ENCODE data around the gene OST4.

OST4 gene

GRCh38 chr2:27108221-27108620, 36.8 kb upstream of the OST4 start:
- no peak for TF ChIP-seq CTCF (IDR thresholded peaks at IDR 0.05; ENCODE audit: borderline replicate concordance, insufficient read depth, low read depth, low read length)

GRCh38 chr2:27105981-27106380, 34.5 kb upstream of the OST4 start:
- H3K4me3 ChIP-seq (ENCODE audit: low read depth, low read length) = no peak overlapping the region
- no peak for TF ChIP-seq CTCF (IDR thresholded peaks at IDR 0.05; ENCODE audit: borderline replicate concordance, insufficient read depth, low read depth, low read length)

More at GRCh38 chr2:27108221-27108620, 36.8 kb upstream of the OST4 start:
- H3K4me3 ChIP-seq (ENCODE audit: low read depth, low read length) = no peak overlapping the region

- TF ChIP-seq CTCF (IDR thresholded peaks at IDR 0.05; ENCODE audit: borderline replicate concordance, insufficient read depth, low read depth, low read length) = no peak
- H3K4me3 ChIP-seq (ENCODE audit: low read depth, low read length) = no peak overlapping the region
Measured at GRCh38 chr2:27102329-27102728, 30.9 kb upstream of the OST4 start.

- H3K4me3 ChIP-seq (ENCODE audit: low read depth, low read length) = no peak overlapping the region
- TF ChIP-seq CTCF (IDR thresholded peaks at IDR 0.05; ENCODE audit: borderline replicate concordance, insufficient read depth, low read depth, low read length) = no peak
Measured at GRCh38 chr2:27100036-27100435, 28.6 kb upstream of the OST4 start.

- TF ChIP-seq CTCF (IDR thresholded peaks at IDR 0.05; ENCODE audit: borderline replicate concordance, insufficient read depth, low read depth, low read length) = no peak
- H3K4me3 ChIP-seq (ENCODE audit: low read depth, low read length) = no peak overlapping the region
Measured at GRCh38 chr2:27099334-27099955, 28.0 kb upstream of the OST4 start.

GRCh38 chr2:27097341-27097740, 25.9 kb upstream of the OST4 start:
- TF ChIP-seq CTCF (IDR thresholded peaks at IDR 0.05; ENCODE audit: borderline replicate concordance, insufficient read depth, low read depth, low read length) = no peak
- H3K4me3 ChIP-seq (ENCODE audit: low read depth, low read length) = no peak overlapping the region

GRCh38 chr2:27096748-27097297, 25.4 kb upstream of the OST4 start:
- no peak for TF ChIP-seq CTCF (IDR thresholded peaks at IDR 0.05; ENCODE audit: borderline replicate concordance, insufficient read depth, low read depth, low read length)
- H3K4me3 ChIP-seq (ENCODE audit: low read depth, low read length) = no peak overlapping the region
